ENCODE results near the gene KANK4.

KANK4 gene

DNA sequence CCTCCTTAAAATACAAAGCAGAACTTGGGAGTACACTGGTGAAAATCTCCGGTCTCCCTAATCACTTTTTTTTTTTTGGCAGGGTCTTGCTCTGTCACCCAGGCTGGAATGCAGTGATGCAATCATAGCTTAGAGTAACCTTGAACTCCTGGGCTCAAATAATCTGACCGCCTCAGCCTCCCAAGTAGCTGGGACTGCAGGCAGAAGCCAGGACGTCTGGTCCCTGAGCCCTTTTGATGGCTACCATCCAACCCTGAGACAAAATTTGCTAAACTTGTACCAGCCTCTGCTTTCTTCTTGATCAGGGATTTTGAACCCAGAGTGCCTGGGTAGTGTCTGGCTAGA is 120.5 kb downstream of the KANK4 start:
- TF ChIP-seq EGR1 (IDR thresholded peaks at IDR 0.05) (no peak), TAF1 (IDR thresholded peaks at IDR 0.05; ENCODE audit: low read depth) (no peak), TEAD4 (IDR thresholded peaks at IDR 0.05) (peak; percentile 46), RAD21 (IDR thresholded peaks at IDR 0.05; ENCODE audit: low read depth) (no peak), CREB1 (IDR thresholded peaks at IDR 0.05; ENCODE audit: low read depth) (no peak), NFIC (IDR thresholded peaks at IDR 0.05) (no peak), CEBPB (IDR thresholded peaks at IDR 0.05) (peak; percentile 87)

DNA sequence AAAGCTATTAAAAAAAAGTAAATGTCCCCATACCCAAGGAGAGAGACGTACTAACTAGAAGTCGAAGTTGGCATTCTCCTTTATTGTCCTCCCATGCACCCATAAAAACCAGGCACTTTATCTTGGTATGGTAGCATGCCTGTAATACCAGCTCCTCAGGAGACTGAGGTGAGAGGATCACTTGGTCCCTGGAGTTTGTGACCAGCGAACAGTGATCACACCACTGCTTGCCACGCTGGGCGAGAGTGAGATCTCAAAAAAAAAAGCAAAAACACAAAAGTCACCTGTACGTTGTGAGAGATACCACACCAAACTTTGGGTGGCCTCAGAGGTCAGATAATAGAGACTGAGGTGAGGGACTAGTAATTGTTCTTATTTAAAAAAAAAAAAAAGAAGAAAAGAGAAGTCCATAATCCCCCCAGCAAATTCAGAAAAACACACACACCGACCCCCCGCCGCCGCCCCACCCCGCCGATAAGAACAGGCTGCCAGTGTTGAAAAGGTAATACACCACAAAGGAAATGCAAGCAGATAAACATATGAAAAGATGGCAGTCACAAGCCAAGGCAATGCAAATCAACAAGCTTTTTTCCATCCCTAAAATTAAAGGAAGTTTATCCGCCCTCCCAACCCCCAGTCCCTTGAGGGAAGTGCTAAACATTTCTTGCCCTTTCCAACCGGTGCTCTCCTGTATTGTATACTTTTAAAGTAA is 121.0 kb downstream of the KANK4 start:
- TF ChIP-seq, protein P1, sequence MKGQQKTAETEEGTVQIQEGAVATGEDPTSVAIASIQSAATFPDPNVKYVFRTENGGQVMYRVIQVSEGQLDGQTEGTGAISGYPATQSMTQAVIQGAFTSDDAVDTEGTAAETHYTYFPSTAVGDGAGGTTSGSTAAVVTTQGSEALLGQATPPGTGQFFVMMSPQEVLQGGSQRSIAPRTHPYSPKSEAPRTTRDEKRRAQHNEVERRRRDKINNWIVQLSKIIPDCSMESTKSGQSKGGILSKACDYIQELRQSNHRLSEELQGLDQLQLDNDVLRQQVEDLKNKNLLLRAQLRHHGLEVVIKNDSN (IDR thresholded peaks at IDR 0.05) = no peak
- no peak for TF ChIP-seq NFIC (IDR thresholded peaks at IDR 0.05)
- no peak for TF ChIP-seq TAF1 (IDR thresholded peaks at IDR 0.05; ENCODE audit: low read depth)

DNA sequence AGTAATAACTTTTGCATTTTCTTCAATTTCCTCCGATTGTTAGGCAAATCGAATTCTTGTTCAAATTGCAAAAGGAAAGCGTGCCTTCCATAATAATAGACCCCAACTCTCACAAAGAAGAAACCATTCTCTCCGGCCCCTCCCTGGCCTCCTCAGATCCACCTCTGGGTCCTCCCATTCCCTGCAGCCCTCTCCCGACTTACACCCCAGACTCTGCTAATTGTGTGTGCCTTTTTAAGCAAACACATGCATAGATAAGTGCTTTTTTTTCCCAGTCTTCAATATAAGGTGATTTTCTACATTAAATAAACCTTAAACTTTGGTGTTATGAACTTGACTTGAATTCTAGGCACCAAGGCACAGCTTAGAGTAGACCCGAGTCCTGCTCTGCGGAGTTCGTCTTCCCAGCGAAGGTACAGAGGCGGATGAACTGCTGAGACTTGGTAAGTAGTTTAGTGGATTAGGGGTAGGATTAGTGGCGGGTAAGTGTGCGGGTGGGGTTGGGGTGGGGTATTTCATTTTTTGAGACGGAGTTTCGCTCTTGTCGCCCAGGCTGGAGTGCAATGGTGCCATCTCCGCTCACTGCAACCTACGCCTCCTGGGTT is 123.0 kb downstream of the KANK4 start:
- TF ChIP-seq EGR1 (IDR thresholded peaks at IDR 0.05) = no peak
- TF ChIP-seq, protein P2, sequence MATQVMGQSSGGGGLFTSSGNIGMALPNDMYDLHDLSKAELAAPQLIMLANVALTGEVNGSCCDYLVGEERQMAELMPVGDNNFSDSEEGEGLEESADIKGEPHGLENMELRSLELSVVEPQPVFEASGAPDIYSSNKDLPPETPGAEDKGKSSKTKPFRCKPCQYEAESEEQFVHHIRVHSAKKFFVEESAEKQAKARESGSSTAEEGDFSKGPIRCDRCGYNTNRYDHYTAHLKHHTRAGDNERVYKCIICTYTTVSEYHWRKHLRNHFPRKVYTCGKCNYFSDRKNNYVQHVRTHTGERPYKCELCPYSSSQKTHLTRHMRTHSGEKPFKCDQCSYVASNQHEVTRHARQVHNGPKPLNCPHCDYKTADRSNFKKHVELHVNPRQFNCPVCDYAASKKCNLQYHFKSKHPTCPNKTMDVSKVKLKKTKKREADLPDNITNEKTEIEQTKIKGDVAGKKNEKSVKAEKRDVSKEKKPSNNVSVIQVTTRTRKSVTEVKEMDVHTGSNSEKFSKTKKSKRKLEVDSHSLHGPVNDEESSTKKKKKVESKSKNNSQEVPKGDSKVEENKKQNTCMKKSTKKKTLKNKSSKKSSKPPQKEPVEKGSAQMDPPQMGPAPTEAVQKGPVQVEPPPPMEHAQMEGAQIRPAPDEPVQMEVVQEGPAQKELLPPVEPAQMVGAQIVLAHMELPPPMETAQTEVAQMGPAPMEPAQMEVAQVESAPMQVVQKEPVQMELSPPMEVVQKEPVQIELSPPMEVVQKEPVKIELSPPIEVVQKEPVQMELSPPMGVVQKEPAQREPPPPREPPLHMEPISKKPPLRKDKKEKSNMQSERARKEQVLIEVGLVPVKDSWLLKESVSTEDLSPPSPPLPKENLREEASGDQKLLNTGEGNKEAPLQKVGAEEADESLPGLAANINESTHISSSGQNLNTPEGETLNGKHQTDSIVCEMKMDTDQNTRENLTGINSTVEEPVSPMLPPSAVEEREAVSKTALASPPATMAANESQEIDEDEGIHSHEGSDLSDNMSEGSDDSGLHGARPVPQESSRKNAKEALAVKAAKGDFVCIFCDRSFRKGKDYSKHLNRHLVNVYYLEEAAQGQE (IDR thresholded peaks at IDR 0.05; ENCODE audit: low read depth) = no peak
- TF ChIP-seq TCF12 (IDR thresholded peaks at IDR 0.05; ENCODE audit: low read depth) = no peak
- no peak for TF ChIP-seq TEAD4 (IDR thresholded peaks at IDR 0.05)
- no peak for TF ChIP-seq NFIC (IDR thresholded peaks at IDR 0.05)
- no peak for TF ChIP-seq TAF1 (IDR thresholded peaks at IDR 0.05; ENCODE audit: low read depth)
- TF ChIP-seq CEBPB (IDR thresholded peaks at IDR 0.05) = no peak
- no peak for TF ChIP-seq EP300 (IDR thresholded peaks at IDR 0.05; ENCODE audit: borderline replicate concordance)
- TF ChIP-seq ZBTB7A (IDR thresholded peaks at IDR 0.05; ENCODE audit: low read depth) = no peak
- TF ChIP-seq, protein P3, sequence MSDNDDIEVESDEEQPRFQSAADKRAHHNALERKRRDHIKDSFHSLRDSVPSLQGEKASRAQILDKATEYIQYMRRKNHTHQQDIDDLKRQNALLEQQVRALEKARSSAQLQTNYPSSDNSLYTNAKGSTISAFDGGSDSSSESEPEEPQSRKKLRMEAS (IDR thresholded peaks at IDR 0.05) = no peak
- no peak for TF ChIP-seq CREB1 (IDR thresholded peaks at IDR 0.05; ENCODE audit: low read depth)
- no peak for TF ChIP-seq FOXM1 (IDR thresholded peaks at IDR 0.05; ENCODE audit: borderline replicate concordance, low read depth)
- TF ChIP-seq, protein P1 (IDR thresholded peaks at IDR 0.05) = no peak
- TF ChIP-seq YY1 (IDR thresholded peaks at IDR 0.05; ENCODE audit: low read depth) = no peak
- TF ChIP-seq RAD21 (IDR thresholded peaks at IDR 0.05; ENCODE audit: low read depth) = no peak

DNA sequence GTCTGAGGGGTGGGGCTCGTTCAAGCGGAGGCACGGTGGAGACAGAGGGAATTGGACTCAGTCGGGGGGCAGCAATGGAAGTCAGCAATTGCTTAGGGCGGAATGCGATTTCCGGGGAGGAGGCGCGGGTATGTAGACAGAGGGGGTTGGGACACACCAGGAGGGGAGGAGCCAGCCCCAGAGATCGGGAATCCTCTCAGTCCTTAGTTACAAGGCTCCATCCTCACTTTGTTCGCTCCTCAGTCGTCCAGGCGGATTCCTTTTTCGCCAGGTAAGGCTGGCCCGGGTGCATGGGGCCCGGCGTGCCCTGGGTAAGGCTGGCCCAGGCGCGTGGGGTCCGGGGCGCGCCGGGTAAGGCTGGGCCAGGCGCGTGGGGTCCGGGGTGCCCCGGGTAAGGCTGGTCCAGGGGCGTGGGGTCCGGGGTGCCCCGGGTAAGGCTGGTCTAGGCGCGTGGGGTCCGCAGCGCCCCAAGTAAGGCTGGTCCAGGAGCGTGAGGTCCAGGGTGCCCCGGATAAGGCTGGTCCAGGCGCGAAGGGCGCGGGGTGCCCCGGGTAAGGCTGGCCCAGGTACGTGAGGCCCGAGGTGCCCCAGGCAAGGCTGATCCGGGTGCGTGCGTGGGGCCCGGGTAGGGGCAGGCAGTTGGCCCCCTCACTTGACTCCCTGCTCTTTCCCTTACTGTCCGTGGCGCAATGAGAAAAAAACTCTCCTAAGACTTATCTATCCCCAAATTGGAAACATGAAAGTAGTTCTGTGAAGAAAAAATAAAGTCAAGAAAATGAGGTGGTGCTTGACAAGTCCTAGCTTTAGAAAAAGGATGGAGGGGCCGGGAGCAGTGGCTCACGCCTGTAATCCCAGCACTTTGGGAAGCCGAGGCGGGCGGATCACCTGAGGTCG is 124.3 kb downstream of the KANK4 start, which contains the start of gene L1TD1:
Gene L1TD1 (plus strand): TSS at position 199 of the 894 bp plus-strand sequence. CDS start 11,780 bp downstream, outside the sequence.
- TF ChIP-seq, protein P1 (IDR thresholded peaks at IDR 0.05) = no peak
- no peak for TF ChIP-seq TAF1 (IDR thresholded peaks at IDR 0.05; ENCODE audit: low read depth)
- no peak for TF ChIP-seq CREB1 (IDR thresholded peaks at IDR 0.05; ENCODE audit: low read depth)
- TF ChIP-seq, protein P2 (IDR thresholded peaks at IDR 0.05; ENCODE audit: low read depth) = no peak
- no peak for TF ChIP-seq FOXM1 (IDR thresholded peaks at IDR 0.05; ENCODE audit: borderline replicate concordance, low read depth)
- TF ChIP-seq CEBPB (IDR thresholded peaks at IDR 0.05) = no peak
- TF ChIP-seq NFIC (IDR thresholded peaks at IDR 0.05) = no peak
- no peak for TF ChIP-seq TCF12 (IDR thresholded peaks at IDR 0.05; ENCODE audit: low read depth)
- TF ChIP-seq ZBTB7A (IDR thresholded peaks at IDR 0.05; ENCODE audit: low read depth) = no peak
- no peak for TF ChIP-seq YY1 (IDR thresholded peaks at IDR 0.05; ENCODE audit: low read depth)
- TF ChIP-seq RAD21 (IDR thresholded peaks at IDR 0.05; ENCODE audit: low read depth) = no peak
- TF ChIP-seq, protein P3 (IDR thresholded peaks at IDR 0.05) = no peak
- TF ChIP-seq EP300 (IDR thresholded peaks at IDR 0.05; ENCODE audit: borderline replicate concordance) = no peak
- TF ChIP-seq EGR1 (IDR thresholded peaks at IDR 0.05) = no peak
- TF ChIP-seq TEAD4 (IDR thresholded peaks at IDR 0.05) = no peak
